ENCODE results near the gene ZNF365. TPM values are rescaled to one million over a fixed set of nuclear protein-coding genes. Genes with fewer than 3 reads are reported as not detected.

ZNF365 gene
- polyA plus RNA-seq, 1 experiment: 3.7 TPM

GRCh38 chr10:62451611-62451975 is 77.4 kb downstream of the ZNF365 start:
- H3K27me3 ChIP-seq (ENCODE audit: control insufficient read depth, insufficient read depth, low read length): no peaks in the 10 kb centered on the region
- POLR2A ChIA-PET: no interaction called here
- DNase-seq (ENCODE audit: low read depth): no peak
- H3K4me3 ChIP-seq (ENCODE audit: low read depth, low read length): no peak overlapping the region
- H3K36me3 ChIP-seq (ENCODE audit: control insufficient read depth, insufficient read depth, low read length): no peaks in the 10 kb centered on the region
- CTCF ChIA-PET: interaction anchor here (0.9 to 5.8 kb wide), 4 partner anchors 11 to 366 kb away, joined by 3 to 35 read pairs (median 4); no protein-coding TSS in a partner anchor
- TF ChIP-seq CTCF (IDR thresholded peaks at IDR 0.05; ENCODE audit: insufficient read depth, low read depth, low read length): no peak

Small RNA genes within 50 kb of the gene (small RNA-seq; reads per million reads assigned to genes)
- not detected for gene RN7SL591P (ENCODE audit: insufficient read length, low read depth, low replicate concordance)

Other genes with a start within 250 kb of the ZNF365 start
- gene RTKN2, start 105.5 kb upstream of the ZNF365 start, polyA plus RNA-seq (2011; rRNA removed): 1.5 and 3.1 TPM in 2 replicates

All from BJ (cell line).